M059J (cell line): ENCODE measurements around the gene MARVELD3. TPM values are rescaled to one million over a fixed set of nuclear protein-coding genes. Genes with fewer than 3 reads are reported as not detected.
"Not testable (repeated sequence)": the region's sequence is repeated elsewhere in the genome, so short reads cannot be mapped to it uniquely, and the experiment has no call there.

Source experiments
- DNase-seq: peaks from one replicate; pipeline ENCODE4 v3.0.0-alpha.2; 2012; ENCODE audit warnings: low read depth
- total RNA-seq: library from RNA; depleted of rRNA; stranded (reverse); fragments of >200 nt; shearing (Covaris generic); gene quantifications from 2 replicates; pipeline ENCODE4 v1.2.3, GENCODE V29; 2014; rRNA removed

MARVELD3 gene
- total RNA-seq, 1 experiment from 2014 or later, result not detected

- no peak for DNase-seq
These were observed 46.1 kb downstream of the MARVELD3 start for GRCh38 chr16:71672125-71672524.

GRCh38 chr16:71672803-71673581, 47.0 kb downstream of the MARVELD3 start:
- no peak for DNase-seq

- no peak for DNase-seq
These were observed 47.6 kb downstream of the MARVELD3 start for GRCh38 chr16:71673582-71673973.

GRCh38 chr16:71674229-71674628, 48.2 kb downstream of the MARVELD3 start:
- no peak for DNase-seq

- no peak for DNase-seq
These were observed 49.4 kb downstream of the MARVELD3 start for GRCh38 chr16:71675380-71675779.

- DNase-seq, result no peak
These were observed 50.3 kb downstream of the MARVELD3 start for GRCh38 chr16:71676236-71676635.

GRCh38 chr16:71681360-71681759, 55.4 kb downstream of the MARVELD3 start:
- no peak for DNase-seq

GRCh38 chr16:71684280-71684679, 58.3 kb downstream of the MARVELD3 start:
- not testable (repeated sequence) for DNase-seq

Other genes starting within 250 kb of the MARVELD3 start
- not detected in 2 replicates for gene TLE7, start 184.1 kb upstream of the MARVELD3 start, total RNA-seq
- 9.2 and 10.6 TPM in 2 replicates for gene ZNF23, start 163.9 kb upstream of the MARVELD3 start, total RNA-seq
- 2.0 and 5.3 TPM in 2 replicates for gene ZNF19, start 136.9 kb upstream of the MARVELD3 start, total RNA-seq
- 0.05 TPM in 1 of 2 replicates, not detected in the other for gene CHST4, start 99.8 kb upstream of the MARVELD3 start, total RNA-seq
- gene TAT, start 49.1 kb upstream of the MARVELD3 start, total RNA-seq, result not detected in 2 replicates
- 10.8 and 15.7 TPM in 2 replicates for gene PHLPP2, start 98.5 kb downstream of the MARVELD3 start, total RNA-seq
- 58.9 and 78.4 TPM in 2 replicates for gene AP1G1, start 182.7 kb downstream of the MARVELD3 start, total RNA-seq
- gene ATXN1L, start 219.8 kb downstream of the MARVELD3 start, total RNA-seq, result 10.5 and 15.0 TPM in 2 replicates